K562 (cell line): ENCODE data around the gene ZNF333. TPM values are rescaled to one million over a fixed set of nuclear protein-coding genes. Genes with fewer than 3 reads are reported as not detected.

ENCODE experiments used
- ATAC-seq: fragments of 200-7000 bp; cut with Tn5 transposase; 3 replicates; pipeline ENCODE4 v1.9.1; 2020; ENCODE audit warnings: moderate library complexity
- BruUV-seq: library from RNA; stranded (reverse); fragments of 400-500 nt; replicated peaks from 2 replicates; lab custom pipeline; 2021; lab: Mats Ljungman, UMichigan
- CTCF ChIA-PET: fragments of 300-600 bp; formaldehyde crosslinking; extraction: SDS; loops from one replicate; lab custom pipeline; 2021; ENCODE audit warnings: low intra/inter-chr PET ratio; lab: Yijun Ruan, JAX
- POLR2A ChIA-PET: fragments of 300-600, 350-650 bp; sonication (Branson Sonifier 250); formaldehyde crosslinking; extraction: SDS; loops from one replicate; lab custom pipeline; 2021; ENCODE audit warnings: antibody characterized with exemption, inconsistent platforms; lab: Yijun Ruan, JAX
- DNase-seq, 4 experiments: peaks; one replicate each; pipeline versions ENCODE4 v3.0.0 to v3.0.0-alpha.2; 2011 to 2018; ENCODE audit warnings: low spot score in 3 of 4, mixed read lengths in 3 of 4; ENCODE audit errors: extremely low read depth in 1 of 4
- FAIRE-seq: peaks from 2 replicates; lab custom pipeline; 2011; peaks lifted over from hg19 to GRCh38; lab: Jason Lieb, UNC
- H2AFZ ChIP-seq: 2 replicates; pipeline ENCODE4 v1.6.0; 2011; ENCODE audit warnings: low read depth, low read length, control low read depth, inconsistent platforms
- H3K27ac ChIP-seq: fragments of 200-600 bp; 3 replicates; pipeline ENCODE4 v1.8.0; 2011; ENCODE audit warnings: low read depth, mild to moderate bottlenecking, control low read depth, inconsistent platforms, low read length, moderate library complexity, mixed read lengths; ENCODE audit errors: extremely low read depth
- H3K27me3 ChIP-seq, 2 experiments: fragments of 300-600 bp in 1 of 2; 2 replicates in 1 of 2; 3 replicates in 1 of 2; pipeline versions ENCODE4 v1.6.0 to v1.8.0; 2011; ENCODE audit warnings: inconsistent platforms in 2 of 2, low read length in 2 of 2, mild to moderate bottlenecking in 1 of 2, mixed read lengths in 1 of 2, moderate library complexity in 1 of 2; ENCODE audit not compliant: control insufficient read depth in 2 of 2, insufficient read depth in 2 of 2
- H3K36me3 ChIP-seq: fragments of 300-600 bp; 3 replicates; pipeline ENCODE4 v1.8.0; 2011; ENCODE audit warnings: mild to moderate bottlenecking, low read length, inconsistent platforms; ENCODE audit not compliant: control insufficient read depth, insufficient read depth
- H3K4me1 ChIP-seq, 2 experiments: fragments of 200-600 bp in 1 of 2; replicated peaks in 1 of 2; 2 replicates in 1 of 2; 3 replicates in 1 of 2; pipeline versions ENCODE4 v1.5.1 to v1.8.0; 2011; ENCODE audit warnings: inconsistent platforms in 2 of 2, low read length in 2 of 2, mild to moderate bottlenecking in 1 of 2, mixed read lengths in 1 of 2, moderate library complexity in 1 of 2; ENCODE audit not compliant: control insufficient read depth in 2 of 2, insufficient read depth in 2 of 2
- H3K4me2 ChIP-seq: 2 replicates; pipeline ENCODE4 v1.6.1; 2011; ENCODE audit warnings: low read length, control low read depth, inconsistent platforms, mixed read lengths; ENCODE audit not compliant: insufficient read depth
- H3K4me3 ChIP-seq: fragments of 200-600 bp; sonication (generic), shearing (Covaris generic); 2 replicates; pipeline ENCODE4 v1.5.1; 2016; ENCODE audit warnings: control low read depth, inconsistent platforms
- H3K79me2 ChIP-seq: fragments of 200-600 bp; 3 replicates; pipeline ENCODE4 v1.8.0; 2011; ENCODE audit warnings: low read length, inconsistent platforms; ENCODE audit not compliant: control insufficient read depth, insufficient read depth
- H3K9ac ChIP-seq, 2 experiments: 2 replicates each; pipeline versions ENCODE4 v1.6.0 to v1.6.1; 2011; ENCODE audit warnings: low read depth in 2 of 2, low read length in 2 of 2, control low read depth in 1 of 2, inconsistent platforms in 1 of 2, mild to moderate bottlenecking in 1 of 2, mixed read lengths in 1 of 2; ENCODE audit not compliant: insufficient read depth in 1 of 2
- H3K9me1 ChIP-seq: one replicate; pipeline ENCODE4 v1.6.0; 2011; ENCODE audit warnings: inconsistent platforms, mild to moderate bottlenecking, low read length, moderate library complexity; ENCODE audit not compliant: control insufficient read depth, insufficient read depth
- H3K9me3 ChIP-seq: replicated peaks from 2 replicates; pipeline ENCODE4 v1.5.1; 2011; ENCODE audit warnings: low read depth, low read length, inconsistent platforms; ENCODE audit not compliant: control insufficient read depth, insufficient read depth
- H4K20me1 ChIP-seq: replicated peaks from 2 replicates; pipeline ENCODE4 v1.6.1; 2011; ENCODE audit warnings: low read length, inconsistent platforms, mixed read lengths; ENCODE audit not compliant: control insufficient read depth, insufficient read depth
- HDAC1 ChIP-seq, 2 experiments: fragments of 450-650 bp; IDR thresholded peaks; 2 replicates each; pipeline ENCODE4 v1.6.1; 2016 to 2017; ENCODE audit warnings: inconsistent platforms in 1 of 2, mild to moderate bottlenecking in 1 of 2, moderate library complexity in 1 of 2
- KDM1A ChIP-seq, 2 experiments: fragments of 450-650 bp; IDR thresholded peaks; 2 replicates each; pipeline ENCODE4 v1.6.1; 2016; ENCODE audit warnings: mild to moderate bottlenecking in 2 of 2
- MECOM ChIP-seq: fragments of 250-450 bp; sonication (Bioruptor Pico); IDR thresholded peaks from 2 replicates; pipeline ENCODE4 v1.8.0; 2022; ENCODE audit warnings: inconsistent platforms
- SP2 ChIP-seq: IDR thresholded peaks from 2 replicates; pipeline ENCODE4 v1.6.1; 2011; ENCODE audit warnings: mild to moderate bottlenecking, low read depth, low read length, moderate library complexity; ENCODE audit not compliant: poor library complexity, severe bottlenecking; ENCODE audit errors: extremely low read depth
- WGBS: fragments of 100-300 bp; shearing (Covaris generic); methylation state at CpG from one replicate; pipeline ENCODE4 v1.1.6; 2016; ENCODE audit warnings: low coverage, mixed read lengths; ENCODE audit not compliant: insufficient coverage; ENCODE audit errors: missing lambda C conversion rate; 5-methylcytosine and 5-hydroxymethylcytosine counted together
- in situ Hi-C: fragments of 300-500 bp; cut with MboI; formaldehyde crosslinking; loops from 4 replicates; pipeline ENCODE4 v1.15.0; 2018; ENCODE audit warnings: inconsistent platforms, mixed read lengths
- intact Hi-C: fragments of 100-400 bp; cut with micrococcal nuclease; formaldehyde crosslinking; loops from 2 replicates; pipeline ENCODE4 v1.14.2; 2022
- polyA plus RNA-seq, 8 experiments: library from polyadenylated mRNA; depleted of rRNA in 4 of 8; stranded (reverse) in 5 of 8; unstranded in 3 of 8; fragments of >200 nt; fragmentation: Nextera tagmentation in 2 of 8; fragmentation: Illumina TruSeq in 1 of 8; extraction: Ambion mirVana in 2 of 8; extraction: Trizol in 1 of 8; gene quantifications; 2 replicates each; pipeline versions ENCODE4 v1.2.1 to v1.2.3, GENCODE V29; 2011 to 2014; ENCODE audit warnings: inconsistent platforms in 1 of 8, missing spikeins in 1 of 8
- total RNA-seq, 7 experiments: library from RNA; depleted of rRNA in 6 of 7; stranded (reverse); fragments of >200 nt in 6 of 7; fragmentation: Illumina TruSeq in 2 of 7; extraction: Trizol in 2 of 7; gene quantifications; 2 replicates each; pipeline versions ENCODE4 v1.2.1 to v1.2.3, GENCODE V29; 2011 to 2021; ENCODE audit warnings: low replicate concordance in 1 of 7
- TF ChIP-seq, protein P1 (sequence below): fragments of 450-650 bp; IDR thresholded peaks from 2 replicates; pipeline ENCODE4 v1.6.1; 2016; ENCODE audit warnings: low read depth

ZNF333 gene
- total and polyA plus RNA-seq, 9 of the 15 experiments (the other 6 are each of a cell fraction or from before 2014, with no cell fraction given), result 2.8 to 10.3 (median 6.3) TPM

DNA sequence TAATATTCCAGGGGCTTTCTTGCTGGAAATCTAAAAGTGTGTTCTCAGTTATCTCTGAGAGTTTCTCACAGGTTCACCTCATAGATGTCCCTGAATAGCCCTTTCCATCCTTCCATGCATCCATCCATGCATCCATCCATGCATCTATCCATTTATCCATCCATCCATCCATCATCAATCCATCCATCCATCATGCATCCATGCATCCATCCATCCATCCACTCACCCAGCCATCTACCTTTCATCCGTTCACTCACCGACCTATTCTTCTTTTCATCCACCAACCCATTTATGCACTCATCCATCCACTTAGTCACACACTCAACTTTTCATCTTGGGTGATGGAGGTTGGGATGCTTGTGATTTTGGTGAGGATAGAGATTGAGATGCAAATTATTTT lies 7.8 kb upstream of the ZNF333 start:
- Histone ChIP-seq H3K4me2 (no peak overlapping the region), H3K9me3 (no peaks in the 10 kb centered on the region), H3K4me1 (no peaks in the 10 kb centered on the region)
- DNase-seq, result no peak
- WGBS, result 0% methylated on average over 2 of the region's 2 CpGs
- intact Hi-C loops, result no loop called here
- TF ChIP-seq SP2 (no peak), HDAC1 (IDR thresholded peaks at IDR 0.05) (peak in 1 of 2 experiments; percentile 43; a peak in 1 of 4 replicates), KDM1A (IDR thresholded peaks at IDR 0.05) (peak in 1 of 2 experiments; percentile 45; a peak in 1 of 4 replicates), MECOM (CRISPR knock-in tag) (no peak)
- TF ChIP-seq, protein P1, sequence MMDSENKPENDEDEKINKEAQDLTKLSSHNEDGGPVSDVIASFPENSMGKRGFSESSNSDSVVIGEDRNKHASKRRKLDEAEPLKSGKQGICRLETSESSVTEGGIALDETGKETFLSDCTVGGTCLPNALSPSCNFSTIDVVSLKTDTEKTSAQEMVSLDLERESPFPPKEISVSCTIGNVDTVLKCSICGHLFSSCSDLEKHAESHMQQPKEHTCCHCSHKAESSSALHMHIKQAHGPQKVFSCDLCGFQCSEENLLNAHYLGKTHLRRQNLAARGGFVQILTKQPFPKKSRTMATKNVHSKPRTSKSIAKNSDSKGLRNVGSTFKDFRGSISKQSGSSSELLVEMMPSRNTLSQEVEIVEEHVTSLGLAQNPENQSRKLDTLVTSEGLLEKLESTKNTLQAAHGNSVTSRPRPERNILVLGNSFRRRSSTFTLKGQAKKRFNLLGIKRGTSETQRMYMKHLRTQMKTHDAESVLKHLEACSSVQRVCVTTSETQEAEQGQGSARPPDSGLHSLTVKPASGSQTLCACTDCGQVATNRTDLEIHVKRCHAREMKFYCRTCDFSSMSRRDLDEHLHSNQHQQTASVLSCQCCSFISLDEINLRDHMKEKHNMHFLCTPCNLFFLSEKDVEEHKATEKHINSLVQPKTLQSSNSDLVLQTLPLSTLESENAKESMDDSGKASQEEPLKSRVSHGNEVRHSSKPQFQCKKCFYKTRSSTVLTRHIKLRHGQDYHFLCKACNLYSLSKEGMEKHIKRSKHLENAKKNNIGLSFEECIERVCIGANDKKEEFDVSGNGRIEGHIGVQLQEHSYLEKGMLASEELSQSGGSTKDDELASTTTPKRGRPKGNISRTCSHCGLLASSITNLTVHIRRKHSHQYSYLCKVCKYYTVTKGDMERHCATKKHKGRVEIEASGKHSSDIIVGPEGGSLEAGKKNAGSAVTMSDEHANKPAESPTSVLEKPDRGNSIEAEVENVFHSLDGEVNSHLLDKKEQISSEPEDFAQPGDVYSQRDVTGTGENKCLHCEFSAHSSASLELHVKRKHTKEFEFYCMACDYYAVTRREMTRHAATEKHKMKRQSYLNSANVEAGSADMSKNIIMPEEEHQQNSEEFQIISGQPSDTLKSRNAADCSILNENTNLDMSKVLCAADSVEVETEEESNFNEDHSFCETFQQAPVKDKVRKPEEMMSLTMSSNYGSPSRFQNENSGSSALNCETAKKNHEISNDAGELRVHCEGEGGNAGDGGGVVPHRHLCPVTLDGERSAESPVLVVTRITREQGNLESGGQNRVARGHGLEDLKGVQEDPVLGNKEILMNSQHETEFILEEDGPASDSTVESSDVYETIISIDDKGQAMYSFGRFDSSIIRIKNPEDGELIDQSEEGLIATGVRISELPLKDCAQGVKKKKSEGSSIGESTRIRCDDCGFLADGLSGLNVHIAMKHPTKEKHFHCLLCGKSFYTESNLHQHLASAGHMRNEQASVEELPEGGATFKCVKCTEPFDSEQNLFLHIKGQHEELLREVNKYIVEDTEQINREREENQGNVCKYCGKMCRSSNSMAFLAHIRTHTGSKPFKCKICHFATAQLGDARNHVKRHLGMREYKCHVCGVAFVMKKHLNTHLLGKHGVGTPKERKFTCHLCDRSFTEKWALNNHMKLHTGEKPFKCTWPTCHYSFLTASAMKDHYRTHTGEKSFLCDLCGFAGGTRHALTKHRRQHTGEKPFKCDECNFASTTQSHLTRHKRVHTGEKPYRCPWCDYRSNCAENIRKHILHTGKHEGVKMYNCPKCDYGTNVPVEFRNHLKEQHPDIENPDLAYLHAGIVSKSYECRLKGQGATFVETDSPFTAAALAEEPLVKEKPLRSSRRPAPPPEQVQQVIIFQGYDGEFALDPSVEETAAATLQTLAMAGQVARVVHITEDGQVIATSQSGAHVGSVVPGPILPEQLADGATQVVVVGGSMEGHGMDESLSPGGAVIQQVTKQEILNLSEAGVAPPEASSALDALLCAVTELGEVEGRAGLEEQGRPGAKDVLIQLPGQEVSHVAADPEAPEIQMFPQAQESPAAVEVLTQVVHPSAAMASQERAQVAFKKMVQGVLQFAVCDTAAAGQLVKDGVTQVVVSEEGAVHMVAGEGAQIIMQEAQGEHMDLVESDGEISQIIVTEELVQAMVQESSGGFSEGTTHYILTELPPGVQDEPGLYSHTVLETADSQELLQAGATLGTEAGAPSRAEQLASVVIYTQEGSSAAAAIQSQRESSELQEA, result no peak
- TF ChIP-seq, all 486 proteins: peak for 2
- Histone ChIP-seq H3K27me3 (peaks cover 0 to 13% of the 10 kb centered on the region in 2 experiments; a peak in 4 of 5 replicates), H3K4me3 (no peak overlapping the region), H3K79me2 (no peaks in the 10 kb centered on the region), H3K27ac (no peak overlapping the region), H2AFZ (no peak overlapping the region), H3K36me3 (no peaks in the 10 kb centered on the region), H3K9me1 (no peaks in the 10 kb centered on the region), H3K9ac (no peak overlapping the region), H4K20me1 (no peaks in the 10 kb centered on the region)
- ChIA-PET CTCF (no interaction called here), POLR2A (no interaction called here)
- BruUV-seq, result no TSS peak
- ATAC-seq (no peak), FAIRE-seq (no peak)
- in situ Hi-C loops, result no loop called here
